Fibroblast of peridontal ligament (primary cell): ENCODE data around the gene DUSP2.

Experiments
- DNase-seq: peaks from one replicate; pipeline ENCODE4 v3.0.0-alpha.2; 2010; ENCODE audit errors: extremely low read depth

The DUSP2 gene

GRCh38 chr2:96131813-96132745 lies 13.2 kb downstream of the DUSP2 start:
- no peak for DNase-seq

- no peak for DNase-seq
These were observed 14.0 kb downstream of the DUSP2 start for GRCh38 chr2:96131152-96131812.

GRCh38 chr2:96130483-96130882 lies 14.8 kb downstream of the DUSP2 start:
- no peak for DNase-seq

DNA sequence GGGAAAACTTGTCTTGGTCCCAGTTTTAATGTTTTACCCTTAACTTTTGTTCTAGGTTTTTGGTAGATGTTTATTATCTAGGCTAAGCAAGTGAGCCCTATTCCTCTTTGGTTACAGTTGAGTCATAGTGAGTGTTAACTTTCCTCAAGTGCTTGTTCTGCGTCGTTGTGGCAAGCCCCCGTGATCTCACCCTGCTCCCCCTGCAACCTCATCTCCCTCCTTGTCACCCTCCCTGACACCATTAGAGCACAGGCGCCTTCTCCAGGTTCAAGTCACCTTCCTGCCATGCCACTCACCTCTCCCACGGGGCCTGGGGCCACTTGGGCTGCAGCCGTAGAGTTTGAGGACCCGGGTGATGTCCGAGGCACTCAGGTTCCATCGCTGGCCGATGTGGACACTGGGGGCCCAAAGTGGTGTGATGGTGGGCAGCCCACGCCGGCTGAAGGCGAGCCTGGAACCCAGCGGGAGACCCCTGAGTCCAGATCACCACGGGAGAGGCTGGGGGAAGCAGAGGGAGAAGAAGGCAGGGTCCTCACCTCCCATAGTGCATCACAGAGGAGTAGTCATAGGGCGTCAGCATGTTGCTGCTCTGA lies 15.6 kb downstream of the DUSP2 start:
- no peak for DNase-seq

- DNase-seq, result no peak
These were observed 16.8 kb downstream of the DUSP2 start for GRCh38 chr2:96128456-96128855.

- DNase-seq, result no peak
These were observed 20.6 kb downstream of the DUSP2 start for GRCh38 chr2:96124406-96125265.

DNA sequence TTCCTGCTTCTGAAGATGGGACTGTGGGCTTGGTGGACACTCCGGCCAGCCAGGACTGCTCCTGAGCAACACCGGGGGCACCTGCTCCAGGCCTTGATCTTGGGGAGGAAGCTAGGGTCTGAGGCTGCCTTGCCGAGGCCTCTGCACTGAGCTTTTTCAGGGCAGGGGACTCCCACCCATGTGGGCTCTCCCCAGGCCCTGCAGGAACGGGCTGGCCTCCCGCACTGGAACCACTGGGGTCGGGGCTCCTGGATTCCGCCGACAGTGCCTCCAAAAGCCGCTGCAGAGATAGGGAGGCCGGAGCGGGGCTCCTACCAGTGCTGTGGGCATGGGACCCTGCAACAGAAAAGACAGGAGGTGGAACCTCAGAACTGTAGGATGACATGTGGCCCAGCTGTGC lies 21.3 kb downstream of the DUSP2 start:
- DNase-seq, result no peak

DNA sequence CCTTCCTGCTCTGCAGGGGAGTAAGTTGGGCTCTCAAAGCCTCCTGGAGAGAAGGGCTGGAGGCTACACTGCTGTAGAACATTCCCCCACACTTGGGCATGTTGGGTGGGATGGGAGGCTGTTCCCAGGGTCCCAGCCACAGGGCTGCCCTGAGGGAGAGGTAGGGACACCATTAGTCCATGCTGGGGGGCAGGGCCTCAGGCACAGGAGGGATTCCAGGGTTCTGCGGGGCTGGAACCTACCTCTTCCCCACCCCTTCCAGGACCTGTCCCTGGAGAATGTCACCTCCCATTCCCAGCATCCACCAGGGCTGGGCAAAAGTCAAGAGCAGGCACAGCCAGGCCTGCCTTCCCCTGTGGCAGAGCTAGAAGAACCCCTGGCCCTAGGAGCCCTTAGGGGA lies 21.9 kb downstream of the DUSP2 start:
- DNase-seq, result no peak

DNA sequence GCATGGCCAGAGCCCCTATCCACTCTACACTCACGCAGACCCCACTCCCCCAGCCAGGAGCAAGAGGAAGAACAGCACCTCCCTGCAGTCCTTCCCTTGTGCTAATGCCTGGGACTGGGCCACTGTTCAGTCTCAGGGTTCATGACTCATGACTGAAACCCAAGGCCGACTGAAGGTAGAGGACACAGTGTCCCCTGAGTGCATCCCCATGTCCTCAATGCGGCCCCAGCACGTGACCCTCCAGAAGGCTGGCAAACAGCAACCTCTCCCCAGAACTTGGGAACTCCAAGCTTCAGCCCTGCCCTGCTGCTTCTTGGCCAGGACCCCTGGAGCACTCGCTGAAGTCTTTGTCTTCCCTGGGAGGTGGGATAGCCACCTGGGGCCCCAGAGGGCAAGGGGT lies 22.8 kb downstream of the DUSP2 start:
- DNase-seq, result no peak

DNA sequence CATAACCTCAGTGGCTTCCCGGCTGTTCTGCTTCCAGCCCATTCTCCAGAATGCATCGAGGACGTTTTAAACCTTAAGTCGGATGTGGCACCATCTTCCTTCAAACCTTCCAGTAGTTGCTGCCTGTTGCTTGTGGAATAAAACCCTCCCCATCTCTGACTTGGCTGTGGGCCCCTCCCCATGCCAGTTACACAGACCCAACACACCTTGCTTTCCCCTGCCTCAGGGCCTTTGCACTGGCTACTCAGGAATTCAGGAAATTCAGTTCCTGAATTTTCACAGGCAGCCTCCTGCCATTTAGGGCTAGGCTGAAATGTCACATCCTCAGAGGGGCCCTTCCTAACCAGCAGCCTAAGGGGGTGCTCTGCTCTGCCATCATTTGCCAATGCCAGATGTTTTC lies 23.8 kb downstream of the DUSP2 start:
- DNase-seq, result no peak

DNA sequence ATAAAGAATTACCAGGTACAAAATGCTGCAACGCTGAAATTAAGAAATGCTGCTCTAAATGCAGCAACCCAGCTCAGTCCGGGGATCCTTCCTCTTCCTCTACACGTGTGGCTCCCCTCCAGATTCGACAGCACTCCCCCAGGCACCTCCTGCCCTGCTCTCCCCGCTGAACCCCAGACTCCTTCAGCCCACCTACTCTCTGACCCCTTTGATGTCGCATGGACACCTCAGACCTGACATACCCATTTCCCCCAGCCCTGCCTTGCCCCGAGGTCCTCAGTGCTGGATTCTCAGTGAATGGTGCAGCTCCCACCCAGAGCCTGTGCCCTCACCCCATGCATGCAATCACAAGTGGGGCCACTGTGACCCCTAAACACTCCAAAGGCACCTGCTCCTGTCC lies 24.2 kb downstream of the DUSP2 start:
- no peak for DNase-seq

GRCh38 chr2:96120091-96120720 lies 25.0 kb downstream of the DUSP2 start:
- DNase-seq, result no peak

DNA sequence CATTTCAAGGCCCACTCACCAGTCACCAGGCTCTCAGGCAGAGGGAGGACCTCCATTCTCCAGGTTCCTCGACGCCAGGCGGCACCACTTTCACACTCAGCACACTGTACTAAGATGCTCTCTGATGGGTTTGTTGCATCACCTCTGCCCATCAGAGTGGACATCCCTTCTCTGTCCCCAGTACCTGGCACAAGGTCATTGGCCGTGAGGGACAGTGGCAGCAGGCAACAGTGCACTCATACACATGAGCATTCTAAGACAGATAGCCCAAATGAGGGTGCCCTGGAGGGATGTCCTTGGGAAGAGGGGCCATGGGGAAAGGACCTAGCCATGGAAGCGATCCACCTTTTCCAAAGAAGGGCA lies 25.9 kb downstream of the DUSP2 start:
- no peak for DNase-seq

DNA sequence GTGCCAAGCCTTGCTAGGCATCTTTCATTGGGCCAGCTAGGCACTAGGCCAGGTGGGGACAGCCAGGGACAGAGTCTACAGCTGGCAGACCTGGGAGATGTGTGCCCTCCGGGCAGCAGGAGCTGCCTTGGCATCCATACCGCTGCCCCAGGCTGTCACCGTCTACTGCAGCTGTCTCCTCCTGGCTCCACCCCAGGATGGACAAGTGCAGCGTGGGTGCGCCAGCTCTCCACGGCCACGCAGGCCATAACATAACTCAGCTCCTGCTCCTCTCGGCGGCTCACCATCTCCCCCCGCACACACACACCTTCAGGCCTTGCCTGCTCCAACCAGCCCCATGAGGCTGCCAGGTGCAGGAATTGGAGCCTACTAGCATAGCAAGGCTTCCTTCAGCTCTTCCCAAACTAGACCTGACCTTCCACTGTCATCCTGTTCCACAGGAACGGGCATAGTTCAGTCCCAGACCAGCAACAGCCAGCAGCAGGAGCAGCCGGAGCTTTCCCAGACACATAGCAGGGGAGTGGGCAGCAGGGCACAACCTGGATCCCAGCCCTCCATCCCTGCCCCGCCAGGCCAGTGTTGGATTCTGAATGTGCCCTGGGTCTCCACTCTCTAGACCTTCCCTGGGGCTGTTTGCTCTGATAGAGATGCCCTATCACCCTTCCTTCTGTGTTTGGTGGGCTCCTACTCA lies 26.4 kb downstream of the DUSP2 start:
- no peak for DNase-seq

GRCh38 chr2:96117701-96118588 lies 27.3 kb downstream of the DUSP2 start:
- DNase-seq, result no peak

DNA sequence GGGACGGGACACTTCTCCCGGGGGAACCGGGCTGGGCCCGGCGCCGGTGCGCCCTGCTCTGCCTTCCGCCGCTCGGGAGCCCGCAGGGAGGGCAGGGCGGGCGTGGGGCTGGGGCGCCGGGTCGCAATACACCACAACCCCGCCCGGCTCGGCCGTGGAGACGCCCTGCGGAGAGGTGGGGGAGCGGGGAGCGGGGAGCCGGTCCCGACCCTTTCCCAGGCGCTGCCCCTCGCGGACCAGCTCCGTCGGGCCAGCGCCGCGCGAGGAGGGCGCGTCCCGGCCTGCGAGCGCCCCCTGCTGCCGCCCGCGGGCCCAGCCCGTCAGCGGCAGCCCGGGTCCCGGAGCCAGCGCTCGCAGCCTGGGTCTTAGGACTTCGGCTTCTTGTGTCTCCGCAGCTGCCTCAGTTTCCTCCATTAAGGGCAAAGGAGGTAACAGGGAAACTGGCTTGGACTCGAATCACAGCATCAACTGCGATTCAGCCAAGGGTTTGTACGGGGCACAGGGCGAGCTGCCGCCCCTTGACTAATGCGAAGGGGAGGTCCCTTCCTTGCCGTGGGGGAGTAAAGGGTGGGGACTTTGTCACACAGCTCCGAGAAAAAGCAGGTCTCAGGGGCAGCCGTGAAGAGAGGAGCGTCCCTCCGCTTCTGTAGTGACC lies 28.2 kb downstream of the DUSP2 start:
- peak; percentile 9 for DNase-seq

- no peak for DNase-seq
These were observed 28.8 kb downstream of the DUSP2 start, which contains the start of gene ADRA2B for GRCh38 chr2:96116424-96116878. ADRA2B (minus strand) TSS chr2:96116571; CDS start chr2:96116149, 422 bp downstream.

- DNase-seq, result no peak
These were observed 29.4 kb downstream of the DUSP2 start for GRCh38 chr2:96115631-96116423.
